GM21825 (cell line): ENCODE results near the gene CRYGD.

ENCODE experiments used
- ATAC-seq: cut with Tn5 transposase; IDR thresholded peaks from one replicate; pipeline ENCODE4 v1.9.1; 2021; ENCODE audit warnings: mild to moderate bottlenecking, moderate library complexity; ENCODE audit not compliant: unreplicated experiment

Gene CRYGD

GRCh38 chr2:208090420-208090819 lies 33.9 kb downstream of the CRYGD start:
- ATAC-seq: no peak

GRCh38 chr2:208086029-208086428 lies 38.3 kb downstream of the CRYGD start:
- no peak for ATAC-seq

GRCh38 chr2:208083807-208084206 lies 40.5 kb downstream of the CRYGD start:
- no peak for ATAC-seq

GRCh38 chr2:208077276-208077675 lies 47.0 kb downstream of the CRYGD start:
- ATAC-seq: no peak

- ATAC-seq: no peak
These were observed 49.5 kb downstream of the CRYGD start for GRCh38 chr2:208074610-208075356.

GRCh38 chr2:208072250-208072892 lies 52.0 kb downstream of the CRYGD start:
- ATAC-seq: peak; percentile 93
